ENCODE data around the gene LMNA.

LMNA gene

GRCh38 chr1:156073110-156073687 is 41.3 kb upstream of the LMNA start:
- Histone ChIP-seq H3K9ac (ENCODE audit: low read length) (no peak overlapping the region), H2BK120ac (ENCODE audit: insufficient read depth, low read length, poor library complexity) (no peak overlapping the region), H3K23ac (ENCODE audit: low read length) (no peak overlapping the region), H3K79me2 (ENCODE audit: control insufficient read depth, insufficient read depth, low read length, poor library complexity) (peaks cover 2% of the 10 kb centered on the region), H3K4me1 (ENCODE audit: control insufficient read depth in 1 of 2, insufficient read depth in 2 of 2, low read length in 2 of 2) (peaks cover 8 to 17% of the 10 kb centered on the region in 2 experiments), H2AFZ (ENCODE audit: insufficient read depth, low read length, poor library complexity) (no peak overlapping the region), H3K27me3 (ENCODE audit: insufficient read depth, low read length) (no peaks in the 10 kb centered on the region), H4K8ac (ENCODE audit: low read depth, low read length) (no peak overlapping the region), H3K18ac (ENCODE audit: low read length) (no peak overlapping the region), H3K36me3 (ENCODE audit: control insufficient read depth in 1 of 2, insufficient read depth in 2 of 2, low read length in 2 of 2) (peaks cover 53 to 61% of the 10 kb centered on the region in 2 experiments), H4K91ac (ENCODE audit: low read depth, low read length) (no peak overlapping the region), H3K9me3 (ENCODE audit: insufficient read depth, low read depth, low read length) (peaks cover 6% of the 10 kb centered on the region), H3K4me3 (ENCODE audit: low read depth, low read length) (no peak overlapping the region), H2AK5ac (ENCODE audit: low read length) (no peak overlapping the region), H2BK12ac (ENCODE audit: low read length) (no peak overlapping the region), H3K14ac (ENCODE audit: low read length) (no peak overlapping the region), H3K4me2 (ENCODE audit: low read length) (no peak overlapping the region), H4K12ac (ENCODE audit: low read depth, low read length) (no peak overlapping the region), H3K27ac (ENCODE audit: low read depth, low read length) (no peak overlapping the region), H3K4ac (ENCODE audit: low read depth, low read length) (no peak overlapping the region), H2BK5ac (ENCODE audit: low read depth, low read length, poor library complexity) (no peak overlapping the region), H3K79me1 (ENCODE audit: low read length) (no peaks in the 10 kb centered on the region)
- no peak for DNase-seq
- WGBS (ENCODE audit: extremely low coverage, insufficient coverage, insufficient read length): no CpG with 5 or more reads among the region's 1 CpG

- no peak overlapping the region for H3K4ac ChIP-seq (ENCODE audit: low read depth, low read length)
- peaks cover 6% of the 10 kb centered on the region for H3K9me3 ChIP-seq (ENCODE audit: insufficient read depth, low read depth, low read length)
- H3K23ac ChIP-seq (ENCODE audit: low read length): no peak overlapping the region
- H3K79me2 ChIP-seq (ENCODE audit: control insufficient read depth, insufficient read depth, low read length, poor library complexity): peaks cover 6% of the 10 kb centered on the region
- H4K12ac ChIP-seq (ENCODE audit: low read depth, low read length): no peak overlapping the region
- H3K36me3 ChIP-seq (ENCODE audit: control insufficient read depth in 1 of 2, insufficient read depth in 2 of 2, low read length in 2 of 2): peaks cover 50 to 62% of the 10 kb centered on the region in 2 experiments
- H3K14ac ChIP-seq (ENCODE audit: low read length): no peak overlapping the region
- no peak overlapping the region for H3K4me3 ChIP-seq (ENCODE audit: low read depth, low read length)
- H2BK120ac ChIP-seq (ENCODE audit: insufficient read depth, low read length, poor library complexity): no peak overlapping the region
- peaks cover 8 to 17% of the 10 kb centered on the region in 2 experiments for H3K4me1 ChIP-seq (ENCODE audit: control insufficient read depth in 1 of 2, insufficient read depth in 2 of 2, low read length in 2 of 2)
- H3K18ac ChIP-seq (ENCODE audit: low read length): no peak overlapping the region
- no peaks in the 10 kb centered on the region for H3K79me1 ChIP-seq (ENCODE audit: low read length)
- no peak overlapping the region for H4K91ac ChIP-seq (ENCODE audit: low read depth, low read length)
- no peak overlapping the region for H2AFZ ChIP-seq (ENCODE audit: insufficient read depth, low read length, poor library complexity)
- WGBS (ENCODE audit: extremely low coverage, insufficient coverage, insufficient read length): no CpG with 5 or more reads among the region's 5 CpGs
- H3K27ac ChIP-seq (ENCODE audit: low read depth, low read length): no peak overlapping the region
- no peak for DNase-seq
- no peak overlapping the region for H3K9ac ChIP-seq (ENCODE audit: low read length)
- H2AK5ac ChIP-seq (ENCODE audit: low read length): no peak overlapping the region
- H2BK5ac ChIP-seq (ENCODE audit: low read depth, low read length, poor library complexity): no peak overlapping the region
- no peaks in the 10 kb centered on the region for H3K27me3 ChIP-seq (ENCODE audit: insufficient read depth, low read length)
- H2BK12ac ChIP-seq (ENCODE audit: low read length): no peak overlapping the region
- H3K4me2 ChIP-seq (ENCODE audit: low read length): no peak overlapping the region
- no peak overlapping the region for H4K8ac ChIP-seq (ENCODE audit: low read depth, low read length)
Measured at GRCh38 chr1:156073740-156074139, 40.8 kb upstream of the LMNA start.

GRCh38 chr1:156074661-156075060 is 39.9 kb upstream of the LMNA start:
- Histone ChIP-seq H3K27me3 (ENCODE audit: insufficient read depth, low read length) (no peaks in the 10 kb centered on the region), H3K36me3 (ENCODE audit: control insufficient read depth in 1 of 2, insufficient read depth in 2 of 2, low read length in 2 of 2) (peaks cover 49 to 65% of the 10 kb centered on the region in 2 experiments), H3K4me1 (ENCODE audit: control insufficient read depth in 1 of 2, insufficient read depth in 2 of 2, low read length in 2 of 2) (peaks cover 12 to 23% of the 10 kb centered on the region in 2 experiments), H2BK5ac (ENCODE audit: low read depth, low read length, poor library complexity) (no peak overlapping the region), H3K23ac (ENCODE audit: low read length) (no peak overlapping the region), H3K14ac (ENCODE audit: low read length) (no peak overlapping the region), H2AFZ (ENCODE audit: insufficient read depth, low read length, poor library complexity) (no peak overlapping the region), H4K91ac (ENCODE audit: low read depth, low read length) (no peak overlapping the region), H3K27ac (ENCODE audit: low read depth, low read length) (no peak overlapping the region), H3K18ac (ENCODE audit: low read length) (no peak overlapping the region), H3K79me1 (ENCODE audit: low read length) (no peaks in the 10 kb centered on the region), H3K79me2 (ENCODE audit: control insufficient read depth, insufficient read depth, low read length, poor library complexity) (peaks cover 10% of the 10 kb centered on the region), H2BK12ac (ENCODE audit: low read length) (no peak overlapping the region), H3K4ac (ENCODE audit: low read depth, low read length) (no peak overlapping the region), H2AK5ac (ENCODE audit: low read length) (no peak overlapping the region), H3K9me3 (ENCODE audit: insufficient read depth, low read depth, low read length) (peaks cover 6% of the 10 kb centered on the region), H3K4me2 (ENCODE audit: low read length) (no peak overlapping the region), H2BK120ac (ENCODE audit: insufficient read depth, low read length, poor library complexity) (no peak overlapping the region), H4K8ac (ENCODE audit: low read depth, low read length) (no peak overlapping the region), H3K4me3 (ENCODE audit: low read depth, low read length) (no peak overlapping the region), H4K12ac (ENCODE audit: low read depth, low read length) (no peak overlapping the region), H3K9ac (ENCODE audit: low read length) (no peak overlapping the region)
- no peak for DNase-seq
- no CpG with 5 or more reads among the region's 8 CpGs for WGBS (ENCODE audit: extremely low coverage, insufficient coverage, insufficient read length)

GRCh38 chr1:156075162-156075561 is 39.3 kb upstream of the LMNA start:
- peaks cover 46 to 60% of the 10 kb centered on the region in 2 experiments for H3K36me3 ChIP-seq (ENCODE audit: control insufficient read depth in 1 of 2, insufficient read depth in 2 of 2, low read length in 2 of 2)
- H3K9ac ChIP-seq (ENCODE audit: low read length): no peak overlapping the region
- peaks cover 13 to 26% of the 10 kb centered on the region in 2 experiments for H3K4me1 ChIP-seq (ENCODE audit: control insufficient read depth in 1 of 2, insufficient read depth in 2 of 2, low read length in 2 of 2)
- no peak overlapping the region for H3K27ac ChIP-seq (ENCODE audit: low read depth, low read length)
- no peak overlapping the region for H4K8ac ChIP-seq (ENCODE audit: low read depth, low read length)
- H3K27me3 ChIP-seq (ENCODE audit: insufficient read depth, low read length): no peaks in the 10 kb centered on the region
- no peak overlapping the region for H2BK12ac ChIP-seq (ENCODE audit: low read length)
- H3K4me3 ChIP-seq (ENCODE audit: low read depth, low read length): no peak overlapping the region
- peaks cover 6% of the 10 kb centered on the region for H3K9me3 ChIP-seq (ENCODE audit: insufficient read depth, low read depth, low read length)
- no peak overlapping the region for H4K91ac ChIP-seq (ENCODE audit: low read depth, low read length)
- no peak overlapping the region for H4K12ac ChIP-seq (ENCODE audit: low read depth, low read length)
- H2BK120ac ChIP-seq (ENCODE audit: insufficient read depth, low read length, poor library complexity): no peak overlapping the region
- peaks cover 15% of the 10 kb centered on the region for H3K79me2 ChIP-seq (ENCODE audit: control insufficient read depth, insufficient read depth, low read length, poor library complexity)
- no peak overlapping the region for H2BK5ac ChIP-seq (ENCODE audit: low read depth, low read length, poor library complexity)
- H2AK5ac ChIP-seq (ENCODE audit: low read length): no peak overlapping the region
- no peak overlapping the region for H3K4me2 ChIP-seq (ENCODE audit: low read length)
- no peak overlapping the region for H3K4ac ChIP-seq (ENCODE audit: low read depth, low read length)
- no peak overlapping the region for H3K14ac ChIP-seq (ENCODE audit: low read length)
- no peak overlapping the region for H2AFZ ChIP-seq (ENCODE audit: insufficient read depth, low read length, poor library complexity)
- WGBS (ENCODE audit: extremely low coverage, insufficient coverage, insufficient read length): no CpG with 5 or more reads among the region's 3 CpGs
- no peak for DNase-seq
- no peak overlapping the region for H3K23ac ChIP-seq (ENCODE audit: low read length)
- H3K18ac ChIP-seq (ENCODE audit: low read length): no peak overlapping the region
- H3K79me1 ChIP-seq (ENCODE audit: low read length): peaks cover under 1% of the 10 kb centered on the region
